ENCODE measurements around the gene KLHL3.

The KLHL3 gene

GRCh38 chr5:137573376-137573775 lies 162.5 kb downstream of the KLHL3 start:
- Histone ChIP-seq H3K9ac (ENCODE audit: low read length) (no peak overlapping the region), H3K79me2 (ENCODE audit: insufficient read depth, low read length) (no peaks in the 10 kb centered on the region), H3K36me3 (ENCODE audit: insufficient read depth, low read length) (no peaks in the 10 kb centered on the region), H2AFZ (ENCODE audit: low read length) (no peak overlapping the region), H3K4me1 (ENCODE audit: insufficient read depth, low read length, severe bottlenecking) (no peaks in the 10 kb centered on the region), H3K27ac (ENCODE audit: low read depth, low read length, poor library complexity, severe bottlenecking) (no peak overlapping the region), H3F3A (ENCODE audit: insufficient read depth, low read length) (no peaks in the 10 kb centered on the region), H3K4me2 (ENCODE audit: low read length) (no peak overlapping the region), H4K20me1 (ENCODE audit: insufficient read depth, low read length) (no peaks in the 10 kb centered on the region), H3K27me3 (ENCODE audit: insufficient read depth, low read length) (no peaks in the 10 kb centered on the region), H3K4me3 (ENCODE audit: low read depth, low read length, poor library complexity, severe bottlenecking) (no peak overlapping the region), H3K9me3 (ENCODE audit: low read length) (0 out of 2 replicates have a peak, but pooled peaks cover 2% of the 10 kb centered on the region), H3K9me2 (ENCODE audit: low read depth, low read length) (no peaks in the 10 kb centered on the region)
- no peak for TF ChIP-seq CTCF (IDR thresholded peaks at IDR 0.05; ENCODE audit: low read length)
- no peak for TF ChIP-seq EZH2 (IDR thresholded peaks at IDR 0.05; ENCODE audit: borderline replicate concordance, low read length)

GRCh38 chr5:137572042-137572695 lies 163.7 kb downstream of the KLHL3 start:
- H3K79me2 ChIP-seq (ENCODE audit: insufficient read depth, low read length): no peaks in the 10 kb centered on the region
- H3K9ac ChIP-seq (ENCODE audit: low read length): no peak overlapping the region
- H3K36me3 ChIP-seq (ENCODE audit: insufficient read depth, low read length): no peaks in the 10 kb centered on the region
- no peak overlapping the region for H3K4me3 ChIP-seq (ENCODE audit: low read depth, low read length, poor library complexity, severe bottlenecking)
- no peak overlapping the region for H2AFZ ChIP-seq (ENCODE audit: low read length)
- no peak overlapping the region for H3K27ac ChIP-seq (ENCODE audit: low read depth, low read length, poor library complexity, severe bottlenecking)
- H3K9me3 ChIP-seq (ENCODE audit: low read length): 0 out of 2 replicates have a peak, but pooled peaks cover 2% of the 10 kb centered on the region
- TF ChIP-seq EZH2 (IDR thresholded peaks at IDR 0.05; ENCODE audit: borderline replicate concordance, low read length) (no peak), CTCF (IDR thresholded peaks at IDR 0.05; ENCODE audit: low read length) (no peak)
- H3K4me2 ChIP-seq (ENCODE audit: low read length): no peak overlapping the region
- no peaks in the 10 kb centered on the region for H3F3A ChIP-seq (ENCODE audit: insufficient read depth, low read length)
- H3K27me3 ChIP-seq (ENCODE audit: insufficient read depth, low read length): no peaks in the 10 kb centered on the region
- no peaks in the 10 kb centered on the region for H3K9me2 ChIP-seq (ENCODE audit: low read depth, low read length)
- H3K4me1 ChIP-seq (ENCODE audit: insufficient read depth, low read length, severe bottlenecking): no peaks in the 10 kb centered on the region
- no peaks in the 10 kb centered on the region for H4K20me1 ChIP-seq (ENCODE audit: insufficient read depth, low read length)

GRCh38 chr5:137570070-137570469 lies 165.8 kb downstream of the KLHL3 start:
- no peak overlapping the region for H3K27ac ChIP-seq (ENCODE audit: low read depth, low read length, poor library complexity, severe bottlenecking)
- H3K27me3 ChIP-seq (ENCODE audit: insufficient read depth, low read length): no peaks in the 10 kb centered on the region
- H2AFZ ChIP-seq (ENCODE audit: low read length): no peak overlapping the region
- TF ChIP-seq EZH2 (IDR thresholded peaks at IDR 0.05; ENCODE audit: borderline replicate concordance, low read length): no peak
- TF ChIP-seq CTCF (IDR thresholded peaks at IDR 0.05; ENCODE audit: low read length): no peak
- no peak overlapping the region for H3K4me2 ChIP-seq (ENCODE audit: low read length)
- no peaks in the 10 kb centered on the region for H3K4me1 ChIP-seq (ENCODE audit: insufficient read depth, low read length, severe bottlenecking)
- H3K36me3 ChIP-seq (ENCODE audit: insufficient read depth, low read length): no peaks in the 10 kb centered on the region
- H4K20me1 ChIP-seq (ENCODE audit: insufficient read depth, low read length): no peaks in the 10 kb centered on the region
- H3K79me2 ChIP-seq (ENCODE audit: insufficient read depth, low read length): no peaks in the 10 kb centered on the region
- H3K9ac ChIP-seq (ENCODE audit: low read length): no peak overlapping the region
- no peaks in the 10 kb centered on the region for H3F3A ChIP-seq (ENCODE audit: insufficient read depth, low read length)
- no peak overlapping the region for H3K4me3 ChIP-seq (ENCODE audit: low read depth, low read length, poor library complexity, severe bottlenecking)
- H3K9me3 ChIP-seq (ENCODE audit: low read length): no peaks in the 10 kb centered on the region
- H3K9me2 ChIP-seq (ENCODE audit: low read depth, low read length): no peaks in the 10 kb centered on the region

All from OCI-LY1 (cell line).